ENCODE results near the gene SMPD4. TPM values are rescaled to one million over a fixed set of nuclear protein-coding genes. Genes with fewer than 3 reads are reported as not detected.
"Not testable (repeated sequence)": the region's sequence is repeated elsewhere in the genome, so short reads cannot be mapped to it uniquely, and the experiment has no call there.

Gene SMPD4
- total RNA-seq, 5 donors from 2014 or later (not counting 1 experiment from before 2014, with no cell fraction given) = 56.3 to 75.7 (median 62.9) TPM

- CTCF ChIA-PET = no interaction called here
- peaks cover 0 to 10% (median 2%) of the 10 kb centered on the region in 3 donors for H3K4me1 Mint-ChIP-seq
Observed at GRCh38 chr2:130160131-130160530, 21.3 kb downstream of the SMPD4 start.

GRCh38 chr2:130159376-130159775, 22.0 kb downstream of the SMPD4 start:
- peaks cover 2 to 21% of the 10 kb centered on the region in 2 donors for H3K36me3 ChIP-seq (ENCODE audit: control insufficient read depth in 2 of 2, extremely low read depth in 1 of 2, insufficient read depth in 1 of 2, low read length in 1 of 2)
- POLR2A ChIA-PET; H3K9me3 Mint-ChIP-seq; H3K9me3 ChIP-seq; H3K27me3 Mint-ChIP-seq; ATAC-seq (replicated peaks in 1 of 4); H3K4me3 Mint-ChIP-seq; H3K4me3 ChIP-seq (ENCODE audit: control insufficient read depth in 1 of 2, extremely low read depth in 1 of 2, low read length in 1 of 2); H3K27ac Mint-ChIP-seq; H3K4me1 ChIP-seq (ENCODE audit: control insufficient read depth in 1 of 2, extremely low read depth in 1 of 2, insufficient read depth in 2 of 2, low read length in 2 of 2); DNase-seq; H3K27ac ChIP-seq (ENCODE audit: low read length); H3K27me3 ChIP-seq (replicated peaks in 1 of 2; ENCODE audit: control insufficient read depth in 2 of 2, extremely low read depth in 1 of 2, insufficient read depth in 2 of 2, low read length in 1 of 2); CTCF ChIA-PET: not testable (repeated sequence)
- Mint-ChIP-seq H3K36me3 (peaks cover 18% of the 10 kb centered on the region), H3K4me1 (peaks cover 0 to 10% (median 2%) of the 10 kb centered on the region in 3 donors)
- whole genome bisulfite sequencing (ENCODE audit: insufficient coverage) = no CpG with 5 or more reads among the region's 4 CpGs

More at GRCh38 chr2:130160131-130160530, 21.3 kb downstream of the SMPD4 start:
- Mint-ChIP-seq H3K36me3 (peaks cover 19% of the 10 kb centered on the region), H3K27me3 (no peaks in the 10 kb centered on the region), H3K27ac (no peak overlapping the region), H3K4me3 (no peak overlapping the region), H3K9me3 (no peaks in the 10 kb centered on the region)
- peaks cover 2 to 22% of the 10 kb centered on the region in 2 donors for H3K36me3 ChIP-seq (ENCODE audit: control insufficient read depth in 2 of 2, extremely low read depth in 1 of 2, insufficient read depth in 1 of 2, low read length in 1 of 2)
- no peaks in the 10 kb centered on the region for H3K9me3 ChIP-seq
- H3K27ac ChIP-seq (ENCODE audit: low read length) = no peak overlapping the region
- no peak for ATAC-seq (replicated peaks in 1 of 4)
- H3K27me3 ChIP-seq (replicated peaks in 1 of 2; ENCODE audit: control insufficient read depth in 2 of 2, extremely low read depth in 1 of 2, insufficient read depth in 2 of 2, low read length in 1 of 2) = no peaks in the 10 kb centered on the region
- H3K4me1 ChIP-seq (ENCODE audit: control insufficient read depth in 1 of 2, extremely low read depth in 1 of 2, insufficient read depth in 2 of 2, low read length in 2 of 2) = peaks cover 0 to 6% of the 10 kb centered on the region in 2 experiments
- no peak overlapping the region for H3K4me3 ChIP-seq (ENCODE audit: control insufficient read depth in 1 of 2, extremely low read depth in 1 of 2, low read length in 1 of 2)
- 100% methylated on average over 6 of the region's 6 CpGs for WGBS (ENCODE audit: insufficient coverage)
- no peak for DNase-seq
- POLR2A ChIA-PET = no interaction called here

- H3K27me3 Mint-ChIP-seq = no peaks in the 10 kb centered on the region
Observed at GRCh38 chr2:130158631-130159030, 22.8 kb downstream of the SMPD4 start.

DNA sequence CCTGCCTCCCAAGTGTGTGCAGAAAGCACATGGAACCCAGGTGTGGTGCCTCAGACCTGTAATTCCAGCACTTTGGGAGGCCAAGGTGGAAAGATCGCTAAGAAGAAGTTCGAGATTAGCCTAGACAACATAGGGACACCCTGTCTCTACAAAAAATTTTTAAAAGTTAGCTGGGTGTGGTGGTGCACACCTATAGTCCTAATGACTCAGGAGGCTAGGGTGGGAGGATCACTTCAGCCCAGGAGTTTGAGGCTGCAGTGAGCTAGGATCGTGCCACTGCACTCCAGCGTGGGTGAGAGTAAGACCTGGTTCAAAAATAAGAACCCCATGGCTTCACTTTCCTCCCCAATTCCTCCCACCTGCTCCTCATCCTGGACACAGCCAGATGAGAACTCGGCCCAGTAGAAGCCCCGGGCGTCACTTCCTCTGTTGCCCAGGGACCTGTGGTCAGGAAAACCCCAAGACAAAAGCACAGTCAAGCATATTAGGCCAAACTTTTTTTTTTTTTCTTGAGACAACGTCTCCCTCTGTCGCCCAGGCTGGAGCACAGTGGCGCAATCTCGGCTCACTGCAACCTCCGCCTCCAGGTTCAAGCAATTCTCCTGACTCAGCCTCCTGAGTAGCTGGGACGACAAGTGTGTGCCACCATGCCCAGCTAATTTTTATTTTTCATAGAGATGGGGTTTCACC, 23.4 kb downstream of the SMPD4 start:
- Mint-ChIP-seq H3K27ac (peak overlapping the region in 1 of 2 donors; percentile 36), H3K36me3 (peaks cover 18% of the 10 kb centered on the region), H3K4me1 (peaks cover 0 to 10% (median 2%) of the 10 kb centered on the region in 3 donors)
- H3K9me3 Mint-ChIP-seq; CTCF ChIA-PET; H3K27me3 ChIP-seq (replicated peaks in 1 of 2; ENCODE audit: control insufficient read depth in 2 of 2, extremely low read depth in 1 of 2, insufficient read depth in 2 of 2, low read length in 1 of 2); H3K4me3 ChIP-seq (ENCODE audit: control insufficient read depth in 1 of 2, extremely low read depth in 1 of 2, low read length in 1 of 2); H3K27me3 Mint-ChIP-seq; H3K4me3 Mint-ChIP-seq; H3K4me1 ChIP-seq (ENCODE audit: control insufficient read depth in 1 of 2, extremely low read depth in 1 of 2, insufficient read depth in 2 of 2, low read length in 2 of 2); ATAC-seq (replicated peaks in 1 of 4); POLR2A ChIA-PET; H3K27ac ChIP-seq (ENCODE audit: low read length); H3K9me3 ChIP-seq: not testable (repeated sequence)
- peaks cover 2 to 12% of the 10 kb centered on the region in 2 donors for H3K36me3 ChIP-seq (ENCODE audit: control insufficient read depth in 2 of 2, extremely low read depth in 1 of 2, insufficient read depth in 1 of 2, low read length in 1 of 2)
- WGBS (ENCODE audit: insufficient coverage) = 23% methylated on average over 4 of the region's 13 CpGs
- DNase-seq = peak in 3 of 35 experiments; percentile 12 to 16 (median 15)

More at GRCh38 chr2:130158631-130159030, 22.8 kb downstream of the SMPD4 start:
- POLR2A ChIA-PET = no interaction called here
- peaks cover 0 to 6% of the 10 kb centered on the region in 2 experiments for H3K4me1 ChIP-seq (ENCODE audit: control insufficient read depth in 1 of 2, extremely low read depth in 1 of 2, insufficient read depth in 2 of 2, low read length in 2 of 2)
- CTCF ChIA-PET = no interaction called here
- H3K9me3 Mint-ChIP-seq = no peaks in the 10 kb centered on the region
- 87% methylated on average over 5 of the region's 9 CpGs for WGBS (ENCODE audit: insufficient coverage)
- no peak overlapping the region for H3K4me3 ChIP-seq (ENCODE audit: control insufficient read depth in 1 of 2, extremely low read depth in 1 of 2, low read length in 1 of 2)
- no peak overlapping the region for H3K27ac ChIP-seq (ENCODE audit: low read length)
- H3K27ac Mint-ChIP-seq = peak overlapping the region; percentile 28 to 36
- H3K4me1 Mint-ChIP-seq = peaks cover 0 to 10% (median 2%) of the 10 kb centered on the region in 3 donors
- no peak for ATAC-seq (replicated peaks in 1 of 4)
- H3K9me3 ChIP-seq = no peaks in the 10 kb centered on the region
- no peak overlapping the region for H3K4me3 Mint-ChIP-seq
- peaks cover 2 to 14% of the 10 kb centered on the region in 2 donors for H3K36me3 ChIP-seq (ENCODE audit: control insufficient read depth in 2 of 2, extremely low read depth in 1 of 2, insufficient read depth in 1 of 2, low read length in 1 of 2)
- H3K27me3 ChIP-seq (replicated peaks in 1 of 2; ENCODE audit: control insufficient read depth in 2 of 2, extremely low read depth in 1 of 2, insufficient read depth in 2 of 2, low read length in 1 of 2) = no peaks in the 10 kb centered on the region
- no peak for DNase-seq
- peaks cover 17% of the 10 kb centered on the region for H3K36me3 Mint-ChIP-seq

GRCh38 chr2:130157354-130157753, 24.0 kb downstream of the SMPD4 start:
- WGBS (ENCODE audit: insufficient coverage) = 68% methylated on average over 5 of the region's 12 CpGs

DNA sequence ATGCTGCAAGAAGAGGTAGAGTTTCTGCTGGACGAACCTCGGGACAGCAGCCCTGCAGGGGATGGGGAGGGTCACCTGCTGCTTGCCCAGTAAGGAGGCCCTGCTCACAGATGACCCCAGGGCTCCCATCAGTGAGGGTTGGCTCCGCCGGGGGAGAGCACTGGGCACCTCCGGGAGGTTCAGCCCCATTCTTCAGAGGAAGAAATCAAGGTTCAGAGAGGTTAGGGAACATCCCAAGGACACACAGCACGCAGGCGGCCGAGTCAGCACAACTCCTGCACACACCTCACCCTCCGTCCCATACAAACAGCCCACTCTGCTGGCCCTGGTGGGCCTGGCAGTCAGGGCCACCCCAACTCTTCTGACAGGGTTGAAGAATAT, 24.8 kb downstream of the SMPD4 start:
- ATAC-seq (replicated peaks in 1 of 4) = no peak
- peaks cover 19% of the 10 kb centered on the region for H3K36me3 Mint-ChIP-seq
- POLR2A ChIA-PET = no interaction called here
- H3K9me3 ChIP-seq = no peaks in the 10 kb centered on the region
- H3K27me3 ChIP-seq (replicated peaks in 1 of 2; ENCODE audit: control insufficient read depth in 2 of 2, extremely low read depth in 1 of 2, insufficient read depth in 2 of 2, low read length in 1 of 2) = no peaks in the 10 kb centered on the region
- no peak for DNase-seq
- H3K36me3 ChIP-seq (ENCODE audit: control insufficient read depth in 2 of 2, extremely low read depth in 1 of 2, insufficient read depth in 1 of 2, low read length in 1 of 2) = peaks cover 2 to 17% of the 10 kb centered on the region in 2 donors
- H3K4me3 ChIP-seq (ENCODE audit: control insufficient read depth in 1 of 2, extremely low read depth in 1 of 2, low read length in 1 of 2) = no peak overlapping the region
- H3K27ac ChIP-seq (ENCODE audit: low read length) = no peak overlapping the region
- peaks cover 0 to 10% (median 2%) of the 10 kb centered on the region in 3 donors for H3K4me1 Mint-ChIP-seq
- H3K27me3 Mint-ChIP-seq = no peaks in the 10 kb centered on the region
- H3K27ac Mint-ChIP-seq = no peak overlapping the region
- WGBS (ENCODE audit: insufficient coverage) = 99% methylated on average over 5 of the region's 9 CpGs
- H3K4me1 ChIP-seq (ENCODE audit: control insufficient read depth in 1 of 2, extremely low read depth in 1 of 2, insufficient read depth in 2 of 2, low read length in 2 of 2) = peaks cover 0 to 6% of the 10 kb centered on the region in 2 experiments
- H3K9me3 Mint-ChIP-seq = no peaks in the 10 kb centered on the region
- no peak overlapping the region for H3K4me3 Mint-ChIP-seq
- CTCF ChIA-PET = no interaction called here

More at GRCh38 chr2:130157354-130157753, 24.0 kb downstream of the SMPD4 start:
- ATAC-seq (replicated peaks in 1 of 4); H3K9me3 Mint-ChIP-seq; H3K27me3 ChIP-seq (replicated peaks in 1 of 2; ENCODE audit: control insufficient read depth in 2 of 2, extremely low read depth in 1 of 2, insufficient read depth in 2 of 2, low read length in 1 of 2); H3K4me1 ChIP-seq (ENCODE audit: control insufficient read depth in 1 of 2, extremely low read depth in 1 of 2, insufficient read depth in 2 of 2, low read length in 2 of 2); DNase-seq; H3K27ac Mint-ChIP-seq; H3K9me3 ChIP-seq; POLR2A ChIA-PET; CTCF ChIA-PET; H3K27me3 Mint-ChIP-seq; H3K27ac ChIP-seq (ENCODE audit: low read length); H3K4me3 Mint-ChIP-seq; H3K4me3 ChIP-seq (ENCODE audit: control insufficient read depth in 1 of 2, extremely low read depth in 1 of 2, low read length in 1 of 2): not testable (repeated sequence)
- peaks cover 0 to 10% (median 2%) of the 10 kb centered on the region in 3 donors for H3K4me1 Mint-ChIP-seq
- peaks cover 19% of the 10 kb centered on the region for H3K36me3 Mint-ChIP-seq
- peaks cover 2 to 12% of the 10 kb centered on the region in 2 donors for H3K36me3 ChIP-seq (ENCODE audit: control insufficient read depth in 2 of 2, extremely low read depth in 1 of 2, insufficient read depth in 1 of 2, low read length in 1 of 2)

All from T-cell (primary cell).